Endometrial microvascular endothelial cells (primary cell): ENCODE results near the gene MAN2A2. TPM values are rescaled to one million over a fixed set of nuclear protein-coding genes. Genes with fewer than 3 reads are reported as not detected.
"Not testable (repeated sequence)": the region's sequence is repeated elsewhere in the genome, so short reads cannot be mapped to it uniquely, and the experiment has no call there.

ENCODE experiments used
- in situ Hi-C: cut with HindIII; loops from 2 replicates; pipeline ENCODE4 v1.10.0; 2017; ENCODE audit warnings: low sequenced_read_pairs, low pct_unique_long_range_greater_than_20kb; ENCODE audit errors: inconsistent ontology term
- total RNA-seq: library from RNA; depleted of rRNA; stranded (reverse); fragments of >200 nt; gene quantifications from one replicate; pipeline ENCODE4 v1.2.3, GENCODE V29; 2015; ENCODE audit errors: inconsistent ontology term

The MAN2A2 gene
- total RNA-seq, 1 donor from 2014 or later, result 25.9 TPM

DNA sequence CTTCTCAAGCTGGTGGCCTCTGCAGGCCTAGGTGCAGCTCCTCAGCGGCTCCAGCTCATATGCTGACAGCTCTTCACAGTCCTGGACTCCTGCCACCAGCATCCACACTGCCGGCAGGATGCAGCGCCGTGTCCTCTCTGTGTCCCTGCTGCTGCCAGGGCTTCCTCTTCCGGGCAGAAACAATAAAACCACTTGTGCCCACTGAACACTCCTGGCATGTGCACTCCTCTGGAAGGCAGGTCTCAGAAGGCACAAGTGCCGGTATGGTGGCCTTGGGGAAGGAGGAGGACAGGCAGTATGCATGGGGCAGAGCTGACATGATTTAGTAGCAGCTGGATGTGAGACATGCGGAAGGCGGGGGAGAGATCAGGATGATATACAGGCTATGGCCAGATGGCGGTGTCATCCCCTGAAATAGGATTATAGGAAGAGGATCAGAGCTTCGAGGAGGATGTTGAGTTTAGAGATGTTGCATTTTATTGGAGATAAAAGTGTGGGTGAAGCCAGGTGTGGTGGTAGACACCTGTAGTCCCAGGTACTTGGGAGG, 7.5 kb upstream of the MAN2A2 start:
- in situ Hi-C loops, result no loop called here

DNA sequence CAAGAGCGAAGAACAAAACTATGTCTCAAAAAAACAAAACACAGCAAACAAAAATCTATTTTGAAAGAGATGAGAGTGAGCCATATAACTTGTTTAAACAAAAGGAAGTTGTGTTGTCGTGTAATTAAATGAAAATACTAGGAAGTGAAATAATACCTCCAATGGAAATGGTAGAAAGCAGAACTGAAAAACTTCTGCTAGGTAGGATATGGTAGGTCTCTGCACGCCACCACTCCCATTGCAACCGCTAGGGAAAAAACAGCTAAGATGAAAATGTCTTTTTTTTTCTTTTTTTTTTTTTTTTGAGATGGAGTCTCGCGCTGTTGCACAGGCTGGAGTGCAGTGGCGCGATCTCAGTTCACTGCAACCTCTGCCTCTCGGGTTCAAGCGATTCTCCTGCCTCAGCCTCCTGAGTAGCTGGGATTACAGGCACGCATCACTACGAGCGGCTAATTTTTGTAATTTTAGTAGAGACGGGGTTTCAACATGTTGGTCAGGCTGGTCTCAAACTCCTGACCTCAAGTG, 5.9 kb upstream of the MAN2A2 start:
- in situ Hi-C loops, result not testable (repeated sequence)

DNA sequence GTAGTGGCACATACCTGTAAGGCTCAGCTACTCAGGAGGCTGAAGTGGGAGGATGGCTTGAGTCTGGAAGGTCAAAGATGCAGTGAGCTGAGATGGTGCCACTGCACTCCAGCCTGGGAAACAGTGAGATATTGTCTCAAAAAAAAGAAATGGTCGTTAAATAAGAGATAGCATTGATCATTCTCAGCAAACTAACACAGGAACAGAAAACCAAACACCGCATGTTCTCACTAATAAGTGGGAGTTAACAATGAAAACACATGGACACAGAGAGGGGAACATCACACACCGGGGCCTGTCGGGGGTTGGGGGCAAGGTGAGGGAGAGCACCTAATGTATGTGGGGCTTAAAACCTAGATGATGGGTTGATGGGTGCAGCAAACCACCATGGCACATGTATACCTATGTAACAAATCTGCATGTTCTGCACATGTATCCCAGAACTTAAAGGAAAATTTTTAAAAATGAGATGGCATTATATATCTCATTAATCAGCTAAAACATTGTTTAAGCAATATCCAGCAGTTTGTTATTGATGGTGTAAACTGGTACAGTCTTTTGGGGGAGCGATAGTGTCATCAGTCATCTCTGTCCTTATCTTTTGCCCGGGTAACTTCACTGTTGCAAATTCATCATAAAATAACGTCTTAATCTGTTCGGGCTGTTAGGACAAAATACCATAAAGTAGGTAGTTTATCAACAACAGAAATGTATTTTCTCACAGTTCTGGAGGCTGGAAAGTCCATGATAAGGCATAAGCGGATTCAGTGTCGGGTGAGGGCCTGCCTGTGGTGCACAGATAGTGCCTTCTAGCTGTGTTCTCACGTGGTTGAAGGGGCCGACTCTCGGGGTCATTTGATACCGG, 1.7 kb upstream of the MAN2A2 start:
- in situ Hi-C loops, result no loop called here

DNA sequence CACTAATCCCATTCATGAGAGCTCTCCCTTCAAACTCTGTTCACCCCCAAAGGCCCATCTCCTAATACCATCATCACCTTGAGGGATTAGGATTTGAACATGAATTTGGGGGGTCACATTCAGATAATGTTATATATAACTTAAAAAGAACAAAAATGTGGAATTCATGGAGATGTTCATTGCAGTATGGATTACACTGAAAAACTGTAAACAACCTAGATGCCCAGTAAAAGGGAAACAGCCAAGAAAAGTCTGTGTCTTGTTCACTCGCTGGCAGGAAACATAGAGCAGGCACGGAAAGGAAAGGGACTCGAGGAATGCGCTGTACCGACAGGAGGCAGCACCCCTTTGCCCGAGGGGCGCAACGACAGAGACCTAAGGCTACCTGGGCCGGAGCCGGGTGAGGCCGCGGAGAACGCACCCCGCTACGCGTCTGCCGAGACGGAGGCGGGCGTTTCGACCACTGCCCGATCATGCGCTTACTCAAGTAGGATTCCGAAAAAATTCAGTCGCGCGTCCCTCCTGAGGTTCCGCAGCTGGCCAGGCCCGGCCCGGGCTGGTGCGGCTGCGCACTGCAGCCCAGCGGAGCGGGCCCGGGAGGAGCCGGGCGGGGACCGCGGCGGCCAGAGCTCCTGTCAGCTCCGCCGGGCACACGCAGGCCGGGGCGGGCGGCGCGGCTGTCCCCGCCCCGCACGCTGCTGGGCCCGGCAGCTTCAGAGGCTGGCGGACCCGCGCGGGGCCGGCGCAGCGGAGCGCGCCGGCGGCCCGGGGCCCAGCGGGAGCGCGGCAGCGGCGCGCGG, 862 bp upstream of the MAN2A2 start:
- in situ Hi-C loops, result no loop called here

DNA sequence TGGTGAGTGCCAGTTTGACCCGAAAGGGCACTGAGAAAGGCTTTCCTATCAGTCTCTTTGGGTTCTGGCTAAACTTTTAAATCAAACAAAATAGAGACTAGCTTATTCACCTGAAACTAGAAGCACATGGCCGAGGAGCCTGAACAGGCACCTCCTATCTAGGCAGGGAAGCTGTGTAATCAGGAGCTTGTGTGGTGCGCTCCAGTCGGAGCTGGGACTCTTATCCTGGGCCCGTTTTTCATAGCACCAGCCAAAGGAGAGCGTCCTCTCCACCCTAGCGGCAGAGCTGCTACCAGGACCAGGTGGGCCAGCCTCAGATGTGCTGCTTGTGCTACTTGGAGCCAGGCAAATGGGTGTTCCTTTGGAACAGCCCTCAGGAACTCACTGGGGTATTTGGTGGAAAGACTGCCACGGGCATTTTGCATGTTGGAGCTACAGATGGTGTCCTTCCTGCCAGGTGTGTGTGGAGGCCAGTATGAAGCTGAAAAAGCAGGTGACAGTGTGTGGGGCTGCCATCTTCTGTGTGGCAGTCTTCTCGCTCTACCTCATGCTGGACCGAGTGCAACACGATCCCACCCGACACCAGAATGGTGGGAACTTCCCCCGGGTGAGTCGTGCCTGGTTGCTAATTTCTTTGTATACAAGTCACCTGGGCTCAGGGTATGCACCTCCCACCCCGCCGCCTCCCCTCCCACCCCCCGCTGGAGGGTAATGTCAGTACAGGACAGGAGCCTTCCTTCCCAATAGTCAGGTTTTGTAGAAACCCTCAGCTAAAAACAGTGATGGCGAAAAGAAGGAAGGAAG, 833 bp downstream of the MAN2A2 start:
- in situ Hi-C loops, result no loop called here

DNA sequence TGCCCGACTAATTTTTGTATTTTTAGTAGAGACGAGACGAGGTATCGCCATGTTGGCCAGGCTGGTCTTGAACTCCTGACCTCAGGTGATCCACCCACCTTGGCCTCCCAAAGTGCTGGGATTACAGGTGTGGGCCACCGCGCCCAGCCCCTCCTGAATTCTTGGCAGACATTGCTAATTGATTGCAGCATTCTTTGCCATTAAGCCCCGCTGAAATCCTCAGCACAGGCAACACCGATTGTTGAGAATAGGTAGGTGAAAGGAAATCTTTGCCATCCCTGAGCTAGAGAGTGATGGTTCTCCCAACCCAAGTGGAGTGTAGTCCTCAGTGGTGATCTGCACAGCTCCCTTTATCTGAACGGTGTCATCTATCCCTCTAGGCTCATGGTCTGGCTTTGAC, 1.6 kb downstream of the MAN2A2 start:
- in situ Hi-C loops, result no loop called here

DNA sequence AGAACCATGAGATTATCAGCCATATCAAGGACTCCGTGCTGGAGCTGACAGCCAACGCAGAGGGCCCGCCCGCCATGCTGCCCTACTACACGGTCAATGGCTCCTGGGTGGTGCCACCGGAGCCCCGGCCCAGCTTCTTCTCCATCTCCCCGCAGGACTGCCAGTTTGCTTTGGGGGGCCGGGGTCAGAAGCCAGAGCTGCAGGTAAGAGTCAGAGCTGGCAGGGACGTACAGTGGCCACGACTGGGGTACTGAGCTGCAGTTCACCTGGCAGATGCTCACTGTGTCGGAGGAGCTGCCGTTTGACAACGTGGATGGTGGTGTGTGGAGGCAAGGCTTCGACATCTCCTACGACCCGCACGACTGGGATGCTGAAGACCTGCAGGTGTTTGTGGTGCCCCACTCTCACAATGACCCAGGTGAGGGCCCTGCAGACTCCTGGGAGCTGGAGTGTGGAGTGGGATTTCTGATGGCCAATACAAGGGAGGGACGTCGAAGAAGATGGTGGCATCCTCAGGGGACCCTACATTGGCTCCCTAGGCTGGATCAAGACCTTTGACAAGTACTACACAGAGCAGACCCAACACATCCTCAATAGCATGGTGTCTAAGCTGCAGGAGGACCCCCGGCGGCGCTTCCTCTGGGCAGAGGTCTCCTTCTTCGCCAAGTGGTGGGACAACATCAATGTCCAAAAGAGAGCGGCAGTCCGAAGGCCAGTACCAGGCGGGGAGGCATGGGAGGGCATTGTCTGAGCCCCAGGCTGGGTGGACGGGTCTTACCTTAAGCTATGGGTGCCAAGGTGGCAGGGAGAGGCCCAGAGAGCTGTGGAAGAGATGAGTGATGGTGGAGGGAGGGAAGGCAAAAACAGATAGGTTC, 2.4 kb downstream of the MAN2A2 start:
- in situ Hi-C loops, result no loop called here

DNA sequence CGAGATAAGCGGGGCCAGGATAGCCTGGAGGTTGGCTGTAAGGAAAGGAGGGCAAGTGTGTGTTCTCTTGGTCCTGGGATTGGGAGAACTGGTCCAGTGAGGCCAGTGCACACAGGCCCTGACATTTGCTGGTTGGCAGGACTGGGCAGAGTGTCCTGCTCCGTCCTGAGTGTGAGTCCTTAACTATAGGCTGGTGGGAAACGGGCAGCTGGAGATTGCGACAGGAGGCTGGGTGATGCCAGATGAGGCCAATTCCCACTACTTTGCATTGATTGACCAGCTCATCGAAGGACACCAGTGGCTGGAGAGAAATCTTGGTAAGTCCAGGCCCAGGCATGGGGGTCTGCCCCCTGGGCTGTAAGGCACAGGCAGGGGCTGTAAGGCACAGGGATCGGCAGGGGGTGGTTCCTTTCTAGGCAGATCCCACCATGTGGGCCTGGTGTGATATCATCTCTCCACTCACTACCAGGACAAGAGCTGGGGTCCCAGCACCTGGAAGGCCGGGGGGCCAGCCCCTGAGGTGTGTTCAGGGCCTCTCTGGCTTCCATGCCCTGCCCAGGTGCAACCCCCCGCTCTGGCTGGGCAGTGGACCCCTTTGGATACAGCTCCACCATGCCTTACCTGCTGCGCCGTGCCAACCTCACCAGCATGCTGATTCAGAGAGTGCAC, 3.2 kb downstream of the MAN2A2 start:
- in situ Hi-C loops, result no loop called here

DNA sequence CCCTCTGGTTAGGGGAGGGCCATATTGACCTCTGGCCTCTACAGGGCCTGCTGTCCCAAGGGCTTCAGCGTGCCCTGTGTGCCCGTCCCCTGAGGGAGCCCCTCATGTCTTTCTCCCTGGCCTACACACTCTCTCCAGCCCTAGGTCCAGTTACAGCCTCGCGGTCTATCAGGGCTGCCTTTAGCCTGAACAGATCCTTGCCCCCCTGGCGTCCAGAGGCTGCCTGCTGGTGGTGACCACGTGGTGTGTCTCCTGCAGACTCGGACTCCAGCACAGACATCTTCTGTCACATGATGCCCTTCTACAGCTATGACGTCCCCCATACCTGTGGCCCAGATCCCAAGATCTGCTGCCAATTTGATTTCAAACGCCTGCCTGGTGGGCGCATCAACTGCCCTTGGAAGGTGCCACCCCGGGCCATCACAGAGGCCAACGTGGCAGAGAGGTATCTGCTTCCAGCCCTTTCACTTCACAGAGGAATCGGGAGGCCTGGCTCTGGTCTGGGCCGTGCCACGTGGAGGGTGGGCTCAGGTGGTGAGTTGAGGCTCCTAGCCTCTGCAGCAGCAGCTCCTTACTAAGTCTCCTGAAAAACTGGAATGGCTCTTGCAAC, 4.1 kb downstream of the MAN2A2 start:
- in situ Hi-C loops, result no loop called here

DNA sequence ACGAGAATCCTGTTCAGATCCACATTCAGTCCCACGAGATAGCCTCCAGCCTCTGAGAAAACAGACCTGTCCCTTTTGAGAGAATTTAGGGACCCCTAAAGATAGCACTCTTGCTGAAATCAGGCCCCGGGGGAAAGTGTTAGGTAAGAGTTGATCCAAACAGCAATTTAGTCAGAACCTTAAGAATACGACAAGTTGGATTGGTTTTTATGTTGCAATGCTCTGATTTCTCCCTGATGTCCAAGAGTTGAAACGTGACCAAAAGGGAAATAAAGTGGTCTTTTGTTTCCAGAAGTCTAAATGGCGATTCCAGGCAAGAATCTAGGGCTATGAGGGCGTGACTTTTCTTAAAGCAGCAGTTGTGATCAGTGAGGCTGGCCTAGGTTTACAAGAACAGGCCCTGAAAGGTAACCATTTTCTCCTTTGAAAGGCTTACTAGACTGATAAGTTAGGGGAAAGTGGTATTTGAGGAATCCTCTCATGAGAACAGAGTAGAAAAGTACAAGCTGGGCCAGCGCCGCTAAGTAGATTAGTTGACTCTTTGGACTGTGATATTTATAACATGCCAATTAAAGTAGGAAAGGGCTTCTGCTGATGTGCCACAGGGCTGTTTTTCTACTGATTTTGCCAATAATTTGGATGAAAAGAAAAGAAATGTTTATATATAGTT, 4.9 kb downstream of the MAN2A2 start:
- in situ Hi-C loops, result no loop called here

DNA sequence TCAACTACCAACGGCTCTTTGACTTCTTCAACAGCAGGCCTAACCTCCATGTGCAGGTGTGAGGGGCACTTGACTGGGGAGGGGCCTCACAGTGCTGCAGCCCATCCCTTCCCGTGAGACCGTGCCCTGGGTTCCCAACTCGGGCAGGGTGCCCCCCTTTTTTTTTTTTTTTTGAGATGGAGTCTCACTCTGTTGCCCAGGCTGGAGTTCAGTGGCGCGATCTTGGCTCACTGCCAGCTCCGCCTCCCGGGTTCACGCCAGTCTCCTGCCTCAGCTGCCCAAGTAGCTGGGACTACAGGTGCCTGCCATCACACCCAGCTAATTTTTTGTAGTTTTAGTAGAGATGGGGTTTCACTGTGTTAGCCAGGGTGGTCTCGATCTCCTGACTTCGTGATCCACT, 6.3 kb downstream of the MAN2A2 start:
- in situ Hi-C loops, result not testable (repeated sequence)

DNA sequence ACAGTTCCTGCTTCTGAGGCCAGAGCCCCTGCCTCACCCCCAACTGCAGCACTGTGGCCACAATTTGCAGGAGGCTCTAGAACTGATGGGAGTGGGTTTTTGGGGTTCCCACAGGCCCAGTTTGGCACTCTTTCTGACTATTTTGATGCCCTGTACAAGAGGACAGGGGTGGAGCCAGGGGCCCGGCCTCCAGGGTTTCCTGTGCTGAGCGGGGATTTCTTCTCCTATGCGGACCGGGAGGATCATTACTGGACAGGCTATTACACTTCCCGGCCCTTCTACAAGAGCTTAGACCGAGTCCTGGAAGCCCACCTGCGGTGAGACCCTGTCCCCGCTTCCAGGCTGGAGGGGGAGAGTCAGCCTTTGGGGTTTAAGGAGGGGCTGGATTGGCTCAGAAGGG, 6.9 kb downstream of the MAN2A2 start:
- in situ Hi-C loops, result no loop called here

DNA sequence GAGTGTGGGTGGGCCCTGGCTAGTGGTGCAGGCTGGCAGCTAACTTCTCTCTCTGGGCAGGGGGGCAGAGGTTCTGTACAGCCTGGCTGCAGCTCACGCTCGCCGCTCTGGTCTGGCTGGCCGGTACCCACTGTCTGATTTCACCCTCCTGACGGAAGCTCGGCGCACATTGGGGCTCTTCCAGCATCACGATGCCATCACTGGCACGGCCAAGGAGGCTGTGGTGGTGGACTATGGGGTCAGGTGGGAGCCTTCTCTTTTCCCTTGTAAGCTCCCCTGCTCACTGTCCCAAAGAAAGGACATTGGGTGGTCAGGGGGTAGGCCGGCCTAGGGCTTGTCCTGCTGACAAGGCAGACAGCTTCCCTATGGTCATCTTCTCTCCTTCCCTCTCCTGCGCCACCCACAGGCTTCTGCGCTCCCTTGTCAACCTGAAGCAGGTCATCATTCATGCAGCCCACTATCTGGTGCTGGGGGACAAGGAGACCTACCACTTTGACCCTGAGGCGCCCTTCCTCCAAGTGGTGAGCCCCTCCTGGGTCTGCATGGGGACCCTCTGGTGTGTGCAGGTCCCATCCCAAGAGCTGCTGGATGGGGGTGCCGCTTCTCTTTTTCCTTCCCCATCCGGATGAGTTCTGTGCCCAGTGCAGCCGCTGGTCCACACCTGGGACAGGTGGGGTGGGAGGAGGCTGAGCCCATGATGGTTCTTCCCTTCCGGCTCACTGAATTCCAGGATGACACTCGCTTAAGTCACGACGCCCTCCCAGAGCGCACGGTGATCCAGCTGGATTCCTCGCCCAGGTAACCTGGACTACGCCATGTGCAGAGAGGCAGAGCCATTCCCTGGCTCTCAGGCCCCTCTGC, 7.6 kb downstream of the MAN2A2 start:
- in situ Hi-C loops, result no loop called here

DNA sequence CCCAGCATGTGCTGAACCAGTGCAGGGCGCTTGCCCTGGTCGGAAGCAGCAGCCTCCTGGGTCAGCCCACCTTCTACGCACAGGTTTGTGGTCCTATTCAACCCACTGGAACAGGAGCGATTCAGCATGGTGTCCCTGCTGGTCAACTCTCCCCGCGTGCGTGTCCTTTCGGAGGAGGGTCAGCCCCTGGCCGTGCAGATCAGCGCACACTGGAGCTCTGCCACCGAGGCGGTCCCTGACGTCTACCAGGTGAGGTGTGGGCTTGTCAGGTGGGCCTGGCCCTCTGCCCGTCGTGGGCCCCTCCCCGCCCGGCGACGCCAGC, 8.2 kb downstream of the MAN2A2 start:
- in situ Hi-C loops, result no loop called here

DNA sequence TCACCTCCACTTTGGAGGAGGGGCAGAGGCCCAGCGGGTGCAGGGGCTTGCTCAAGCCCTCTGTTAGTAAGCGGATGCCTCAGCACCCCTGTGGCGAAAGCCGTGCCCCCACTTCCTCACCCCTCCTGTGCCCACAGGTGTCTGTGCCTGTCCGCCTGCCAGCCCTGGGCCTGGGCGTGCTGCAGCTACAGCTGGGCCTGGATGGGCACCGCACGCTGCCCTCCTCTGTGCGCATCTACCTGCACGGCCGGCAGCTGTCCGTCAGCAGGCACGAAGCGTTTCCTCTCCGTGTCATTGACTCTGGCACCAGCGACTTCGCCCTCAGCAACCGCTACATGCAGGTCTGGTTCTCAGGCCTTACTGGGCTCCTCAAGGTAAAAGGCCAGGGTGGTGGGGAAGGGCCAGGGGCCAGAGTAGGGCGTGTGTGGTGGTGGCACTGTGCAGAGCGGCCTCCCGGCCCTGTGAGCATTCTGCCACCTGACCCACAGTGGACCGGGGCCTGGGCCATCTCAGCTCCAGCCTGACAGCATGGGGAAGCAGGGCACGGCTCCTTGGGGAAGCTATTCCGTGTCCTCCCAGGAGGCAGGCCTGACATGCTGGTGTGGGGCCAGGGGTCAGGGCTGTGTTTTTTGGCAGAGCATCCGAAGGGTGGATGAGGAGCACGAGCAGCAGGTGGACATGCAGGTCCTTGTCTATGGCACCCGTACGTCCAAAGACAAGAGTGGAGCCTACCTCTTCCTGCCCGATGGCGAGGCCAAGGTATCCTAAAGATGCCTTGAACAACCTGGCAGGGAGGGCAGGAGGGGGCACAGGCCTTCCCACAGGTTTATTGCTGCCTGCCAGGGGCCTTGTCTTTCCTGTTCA, 9.0 kb downstream of the MAN2A2 start:
- in situ Hi-C loops, result no loop called here
